Heart right ventricle (tissue), 16 donors: ENCODE results near the gene ZNF831. TPM values are rescaled to one million over a fixed set of nuclear protein-coding genes. Genes with fewer than 3 reads are reported as not detected.

Experiments
- ATAC-seq, 8 donors: fragments of 200-7000 bp; cut with Tn5 transposase; one replicate each; pipeline ENCODE4 v1.9.1; 2020; ENCODE audit warnings: mild to moderate bottlenecking in 8 of 8, moderate library complexity in 8 of 8, moderate number of reproducible peaks in 1 of 8
- DNase-seq, 2 donors: peaks; one replicate each; pipeline ENCODE4 v3.0.0-alpha.2; 2020
- H3K27ac ChIP-seq, 10 donors: fragments of 200-600 bp; sonication (generic) in 2 of 10; one replicate each; pipeline versions ENCODE4 v1.5.0 to v1.8.0; 2020 to 2022; ENCODE audit warnings: mild to moderate bottlenecking in 3 of 10
- H3K27me3 ChIP-seq, 7 donors: fragments of 200-600 bp; one replicate each; pipeline ENCODE4 v1.8.0; 2021 to 2022; ENCODE audit warnings: mild to moderate bottlenecking in 2 of 7
- H3K36me3 ChIP-seq, 9 donors: fragments of 200-600 bp; sonication (generic) in 1 of 9; one replicate each; pipeline versions ENCODE4 v1.5.0 to v1.8.0; 2020 to 2022; ENCODE audit warnings: mild to moderate bottlenecking in 2 of 9
- H3K4me1 ChIP-seq, 9 donors: fragments of 200-600 bp; sonication (generic) in 1 of 9; one replicate each; pipeline versions ENCODE4 v1.5.0 to v1.8.0; 2020 to 2022; ENCODE audit warnings: mild to moderate bottlenecking in 4 of 9
- H3K4me3 ChIP-seq, 10 donors: fragments of 200-600 bp; sonication (generic) in 2 of 10; one replicate each; pipeline versions ENCODE4 v1.5.0 to v1.8.0; 2020 to 2022; ENCODE audit warnings: mild to moderate bottlenecking in 7 of 10, moderate library complexity in 2 of 10
- H3K9me3 ChIP-seq, 11 donors: fragments of 200-600 bp in 10 of 11; sonication (generic) in 2 of 11; one replicate each; pipeline versions ENCODE4 v1.5.0 to v1.8.0; 2013 to 2022; ENCODE audit warnings: mild to moderate bottlenecking in 2 of 11, control low read depth in 1 of 11, moderate library complexity in 1 of 11
- WGBS, 2 donors: extraction: QIAGEN DNeasy Blood & Tissue Kit; methylation state at CpG; one replicate each; pipeline ENCODE4 v1.1.7; 2013; ENCODE audit warnings: inconsistent platforms in 1 of 2; 5-methylcytosine and 5-hydroxymethylcytosine counted together
- intact Hi-C, 10 donors: fragments of 100-400 bp; cut with DNase I; formaldehyde crosslinking; loops; one replicate each; pipeline versions ENCODE4 v1.11.1 to v1.14.2; 2022
- polyA plus RNA-seq, 2 donors: library from polyadenylated mRNA; stranded (reverse); fragments of 200-250 nt; gene quantifications; one replicate each; pipeline ENCODE4 v1.2.3, GENCODE V29; 2013
- total RNA-seq, 10 donors: library from RNA; stranded (reverse); fragmentation: NEBNext Ultra II Directional in 3 of 10; extraction: Animal tissue kit (Norgen Biotek cat#: 25700) in 3 of 10; gene quantifications; one replicate each; pipeline versions ENCODE4 v1.2.1 to v1.2.4, GENCODE V29; 2021 to 2023
- TF ChIP-seq, protein P1 (sequence below), 9 donors: fragments of 200-600 bp; sonication (generic) in 2 of 9; IDR thresholded peaks; one replicate each; pipeline versions ENCODE4 v1.5.0 to v1.8.0; 2021 to 2022; ENCODE audit warnings: antibody characterized with exemption in 9 of 9, mild to moderate bottlenecking in 5 of 9, moderate library complexity in 1 of 9
- donor health status: Arrhythmogenic right ventricular cardiomyopathy.
- donor health status: ischemic (EF 13 %, LVEDD 7.1; RV severe dilation, severe dysfunction).
- donor health status: healthy with polysubstance abuse.
- donor health status: DM: no; HTN: yes; CAD: no.
- donor health status: DM: no; HTN: no; CAD: no.
- donor health status: ischemic (EF 25% LVEDD 6.9; RV normal size, moderate dysfunction).
- donor health status: ischemic (EF 25% LVEDD 5.7; RV mildly dilated, moderate dysfunction).
- donor health status: healthy.
- donor health status: DM: yes; HTN: yes; CAD: no.
- donor health status: Ischemic cardiomyopathy.
- donor health status: ischemic (EF 35%, LVEDD 5.7; RV mildly dilated, moderate dysfunction).
- donor health status: nonischemic (EF 11% LVEDD 7.7; RV severe dilation, severe dysfunction).
- donor health status: DM: yes; HTN: yes; CAD: no.
- donor health status: PGD.
- donor health status: ischemic (EF 29% LVEDD 5.4; RV normal size, mild dysfunction).
- donor health status: nonischemic (EF 23%, LVEDD 6.1; RV moderate dilation, normal function).

ZNF831 gene
- total and polyA plus RNA-seq, 12 donors = 0.01 to 0.72 (median 0.11) TPM; not detected in 1

DNA sequence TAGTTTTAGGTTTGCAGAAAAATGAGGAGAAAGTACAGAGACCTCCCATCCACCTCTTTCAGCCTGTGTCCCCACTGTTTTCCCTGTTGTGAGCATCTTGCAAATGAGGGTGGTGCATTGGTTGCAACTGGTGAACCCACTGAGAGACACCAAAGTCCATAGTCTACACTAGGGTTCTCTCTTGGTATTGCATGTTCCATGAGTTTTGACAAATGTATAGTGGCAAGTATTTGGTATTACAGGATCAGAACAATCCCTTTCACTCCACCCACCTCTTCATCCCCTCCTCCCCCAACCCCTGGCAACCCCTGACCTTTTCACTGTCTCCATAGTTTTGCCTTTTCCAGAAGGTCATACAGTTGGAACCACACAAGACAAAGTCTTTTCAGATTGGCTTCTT is 20.1 kb downstream of the ZNF831 start:
- ATAC-seq = no peak
- intact Hi-C loops = no loop called here
- no peak overlapping the region for H3K4me3 ChIP-seq

GRCh38 chr20:59184880-59185447 is 21.3 kb downstream of the ZNF831 start:
- WGBS, 2 donors = 71 to 73% methylated on average over 16 of the region's 16 CpGs

More for the DNA sequence above, 20.1 kb downstream of the ZNF831 start:
- Histone ChIP-seq H3K9me3 (peaks cover 0 to 6% (median 0%) of the 10 kb centered on the region in 11 donors), H3K4me1 (peaks cover 0 to 14% (median 10%) of the 10 kb centered on the region in 9 donors), H3K36me3 (no peaks in the 10 kb centered on the region), H3K27ac (no peak overlapping the region), H3K27me3 (peaks cover 0 to 10% (median 0%) of the 10 kb centered on the region in 7 donors)
- TF ChIP-seq, protein P1, sequence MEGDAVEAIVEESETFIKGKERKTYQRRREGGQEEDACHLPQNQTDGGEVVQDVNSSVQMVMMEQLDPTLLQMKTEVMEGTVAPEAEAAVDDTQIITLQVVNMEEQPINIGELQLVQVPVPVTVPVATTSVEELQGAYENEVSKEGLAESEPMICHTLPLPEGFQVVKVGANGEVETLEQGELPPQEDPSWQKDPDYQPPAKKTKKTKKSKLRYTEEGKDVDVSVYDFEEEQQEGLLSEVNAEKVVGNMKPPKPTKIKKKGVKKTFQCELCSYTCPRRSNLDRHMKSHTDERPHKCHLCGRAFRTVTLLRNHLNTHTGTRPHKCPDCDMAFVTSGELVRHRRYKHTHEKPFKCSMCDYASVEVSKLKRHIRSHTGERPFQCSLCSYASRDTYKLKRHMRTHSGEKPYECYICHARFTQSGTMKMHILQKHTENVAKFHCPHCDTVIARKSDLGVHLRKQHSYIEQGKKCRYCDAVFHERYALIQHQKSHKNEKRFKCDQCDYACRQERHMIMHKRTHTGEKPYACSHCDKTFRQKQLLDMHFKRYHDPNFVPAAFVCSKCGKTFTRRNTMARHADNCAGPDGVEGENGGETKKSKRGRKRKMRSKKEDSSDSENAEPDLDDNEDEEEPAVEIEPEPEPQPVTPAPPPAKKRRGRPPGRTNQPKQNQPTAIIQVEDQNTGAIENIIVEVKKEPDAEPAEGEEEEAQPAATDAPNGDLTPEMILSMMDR (IDR thresholded peaks at IDR 0.05) = no peak
- DNase-seq = no peak

GRCh38 chr20:59185809-59186208 is 22.2 kb downstream of the ZNF831 start:
- H3K4me3 ChIP-seq = no peak overlapping the region
- peaks cover 0 to 9% (median 0%) of the 10 kb centered on the region in 7 donors for H3K27me3 ChIP-seq
- TF ChIP-seq, protein P1 (IDR thresholded peaks at IDR 0.05) = no peak
- peaks cover 0 to 6% (median 0%) of the 10 kb centered on the region in 11 donors for H3K9me3 ChIP-seq
- 76 to 77% methylated on average over 6 of the region's 6 CpGs for WGBS, 2 donors
- no peak overlapping the region for H3K27ac ChIP-seq
- no peaks in the 10 kb centered on the region for H3K4me1 ChIP-seq
- H3K36me3 ChIP-seq = no peaks in the 10 kb centered on the region
- DNase-seq = no peak
- no peak for ATAC-seq
- intact Hi-C loops = no loop called here

More at GRCh38 chr20:59184880-59185447, 21.3 kb downstream of the ZNF831 start:
- peaks cover 0 to 8% (median 0%) of the 10 kb centered on the region in 7 donors for H3K27me3 ChIP-seq
- H3K4me3 ChIP-seq = no peak overlapping the region
- intact Hi-C loops = no loop called here
- H3K36me3 ChIP-seq = no peaks in the 10 kb centered on the region
- TF ChIP-seq, protein P1 (IDR thresholded peaks at IDR 0.05) = no peak
- peaks cover 0 to 6% (median 0%) of the 10 kb centered on the region in 11 donors for H3K9me3 ChIP-seq
- no peak for DNase-seq
- H3K27ac ChIP-seq = no peak overlapping the region
- H3K4me1 ChIP-seq = peaks cover 0 to 2% (median 0%) of the 10 kb centered on the region in 9 donors
- ATAC-seq = peak in 1 of 8 donors; percentile 17

GRCh38 chr20:59190466-59190865 is 26.8 kb downstream of the ZNF831 start:
- Histone ChIP-seq H3K27ac (no peak overlapping the region), H3K4me3 (no peak overlapping the region), H3K27me3 (peaks cover 0 to 52% (median 23%) of the 10 kb centered on the region in 7 donors), H3K9me3 (no peaks in the 10 kb centered on the region), H3K4me1 (no peaks in the 10 kb centered on the region), H3K36me3 (no peaks in the 10 kb centered on the region)
- DNase-seq (no peak), ATAC-seq (no peak)
- intact Hi-C loops = no loop called here
- TF ChIP-seq, protein P1 (IDR thresholded peaks at IDR 0.05) = no peak
- WGBS, 2 donors = 73 to 81% methylated on average over 5 of the region's 5 CpGs
